Measurements from ENCODE around the gene FYTTD1. TPM values are rescaled to one million over a fixed set of nuclear protein-coding genes. Genes with fewer than 3 reads are reported as not detected.

FYTTD1 gene
- total and polyA plus RNA-seq, 2 donors (not counting 1 experiment from before 2014, with no cell fraction given), result 6.2 to 110 TPM

DNA sequence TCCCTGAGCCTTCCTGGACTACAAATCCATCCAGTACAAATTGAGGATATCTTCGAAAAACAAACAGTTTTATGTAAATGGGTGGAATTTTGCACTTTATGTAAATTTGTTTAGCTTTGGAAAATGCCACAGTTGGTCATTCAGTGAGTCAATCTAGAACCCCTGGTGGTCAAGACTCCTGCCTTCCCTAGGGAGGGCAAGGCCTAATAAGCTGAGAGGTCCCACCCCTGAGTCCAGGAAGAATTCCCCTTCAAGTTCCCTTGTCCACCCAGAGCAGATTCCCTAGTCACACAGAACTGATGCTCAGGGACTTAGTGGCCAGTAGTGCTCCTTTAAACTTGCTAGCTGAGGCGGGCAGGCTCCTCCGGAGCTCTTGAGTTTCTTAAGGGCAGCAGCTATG, 6.9 kb upstream of the FYTTD1 start:
- WGBS (ENCODE audit: insufficient coverage), result 97% methylated on average over 2 of the region's 3 CpGs
- Histone ChIP-seq H2AFZ (ENCODE audit: insufficient read depth, low read depth, low read length, poor library complexity, severe bottlenecking) (no peak overlapping the region), H3K9me3 (ENCODE audit: control extremely low read depth in 1 of 3, control insufficient read depth in 2 of 3, insufficient read depth in 1 of 3, low read length in 2 of 3) (peaks cover 0 to 1% (median 0%) of the 10 kb centered on the region in 3 donors), H3K4me3 (ENCODE audit: control extremely low read depth in 1 of 5, extremely low read depth in 1 of 5, insufficient read depth in 1 of 5, low read depth in 2 of 5, low read length in 4 of 5) (no peak overlapping the region), H3K27me3 (replicated peaks in 1 of 4; ENCODE audit: control extremely low read depth in 1 of 4, control insufficient read depth in 3 of 4, insufficient read depth in 4 of 4, low read length in 3 of 4) (no peaks in the 10 kb centered on the region), H4K20me1 (ENCODE audit: control insufficient read depth, insufficient read depth, low read length, poor library complexity, severe bottlenecking) (no peaks in the 10 kb centered on the region), H3K27ac (ENCODE audit: low read length in 2 of 2) (no peak overlapping the region), H3K36me3 (replicated peaks in 1 of 2; ENCODE audit: control extremely low read depth in 1 of 2, control insufficient read depth in 1 of 2, extremely low read depth in 1 of 2, insufficient read depth in 2 of 2, low read length in 1 of 2) (no peaks in the 10 kb centered on the region), H3K4me2 (replicated peaks; ENCODE audit: low read depth, low read length, poor library complexity, severe bottlenecking) (no peak overlapping the region), H3K9ac (ENCODE audit: low read length) (no peak overlapping the region), H3K79me2 (ENCODE audit: control insufficient read depth, insufficient read depth, low read length) (no peaks in the 10 kb centered on the region), H3K4me1 (ENCODE audit: control insufficient read depth in 2 of 2, insufficient read depth in 2 of 2, low read length in 2 of 2) (peaks cover 1 to 3% of the 10 kb centered on the region in 2 donors)
- H3K27me3 Mint-ChIP-seq, result no peaks in the 10 kb centered on the region
- peaks cover 8% of the 10 kb centered on the region for H3K4me1 Mint-ChIP-seq
- DNase-seq (no peak), ATAC-seq (ENCODE audit: low read depth) (no peak)
- CTCF ChIA-PET, result no interaction called here
- no peak overlapping the region for H3K4me3 Mint-ChIP-seq
- H3K27ac Mint-ChIP-seq, result no peak overlapping the region
- intact Hi-C loops (cut with micrococcal nuclease), result no loop called here
- H3K9me3 Mint-ChIP-seq (ENCODE audit: insufficient read depth), result no peaks in the 10 kb centered on the region
- POLR2A ChIA-PET, result no interaction called here
- TF ChIP-seq EZH2 (IDR thresholded peaks at IDR 0.05; ENCODE audit: borderline replicate concordance, insufficient read depth, low read depth, low read length, poor library complexity, severe bottlenecking), result no peak
- TF ChIP-seq, protein P1, sequence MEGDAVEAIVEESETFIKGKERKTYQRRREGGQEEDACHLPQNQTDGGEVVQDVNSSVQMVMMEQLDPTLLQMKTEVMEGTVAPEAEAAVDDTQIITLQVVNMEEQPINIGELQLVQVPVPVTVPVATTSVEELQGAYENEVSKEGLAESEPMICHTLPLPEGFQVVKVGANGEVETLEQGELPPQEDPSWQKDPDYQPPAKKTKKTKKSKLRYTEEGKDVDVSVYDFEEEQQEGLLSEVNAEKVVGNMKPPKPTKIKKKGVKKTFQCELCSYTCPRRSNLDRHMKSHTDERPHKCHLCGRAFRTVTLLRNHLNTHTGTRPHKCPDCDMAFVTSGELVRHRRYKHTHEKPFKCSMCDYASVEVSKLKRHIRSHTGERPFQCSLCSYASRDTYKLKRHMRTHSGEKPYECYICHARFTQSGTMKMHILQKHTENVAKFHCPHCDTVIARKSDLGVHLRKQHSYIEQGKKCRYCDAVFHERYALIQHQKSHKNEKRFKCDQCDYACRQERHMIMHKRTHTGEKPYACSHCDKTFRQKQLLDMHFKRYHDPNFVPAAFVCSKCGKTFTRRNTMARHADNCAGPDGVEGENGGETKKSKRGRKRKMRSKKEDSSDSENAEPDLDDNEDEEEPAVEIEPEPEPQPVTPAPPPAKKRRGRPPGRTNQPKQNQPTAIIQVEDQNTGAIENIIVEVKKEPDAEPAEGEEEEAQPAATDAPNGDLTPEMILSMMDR (IDR thresholded peaks at IDR 0.05), result no peak

DNA sequence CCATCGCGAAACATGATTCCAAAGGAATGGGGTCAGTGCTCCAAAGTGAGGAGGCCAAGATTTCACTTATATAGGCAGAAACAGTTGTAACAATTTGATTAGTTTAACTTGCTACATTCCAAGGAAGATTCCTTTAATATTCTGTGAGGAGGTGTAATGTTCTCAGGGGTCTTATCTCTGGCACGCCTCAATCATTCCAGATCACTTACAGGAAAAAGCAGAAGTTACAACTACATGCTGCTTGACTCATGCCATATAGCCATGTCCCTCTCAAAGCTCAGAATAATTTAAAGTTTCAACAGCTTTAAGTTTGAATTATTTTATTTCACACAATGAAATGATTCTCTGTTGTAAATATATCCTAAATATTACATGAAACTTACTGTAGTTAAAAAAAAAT, 3.5 kb upstream of the FYTTD1 start:
- peaks cover 21% of the 10 kb centered on the region for H3K4me1 Mint-ChIP-seq
- ChIA-PET POLR2A (no interaction called here), CTCF (interaction anchor here (0.8 to 1.0 kb wide), 2 partner anchors 8 to 31 kb away, joined by 3 read pairs; no protein-coding TSS in a partner anchor)
- Histone ChIP-seq H3K27me3 (replicated peaks in 1 of 4; ENCODE audit: control extremely low read depth in 1 of 4, control insufficient read depth in 3 of 4, insufficient read depth in 4 of 4, low read length in 3 of 4) (no peaks in the 10 kb centered on the region), H3K36me3 (replicated peaks in 1 of 2; ENCODE audit: control extremely low read depth in 1 of 2, control insufficient read depth in 1 of 2, extremely low read depth in 1 of 2, insufficient read depth in 2 of 2, low read length in 1 of 2) (no peaks in the 10 kb centered on the region), H3K9me3 (ENCODE audit: control extremely low read depth in 1 of 3, control insufficient read depth in 2 of 3, insufficient read depth in 1 of 3, low read length in 2 of 3) (peaks cover 0 to 1% (median 0%) of the 10 kb centered on the region in 3 donors), H4K20me1 (ENCODE audit: control insufficient read depth, insufficient read depth, low read length, poor library complexity, severe bottlenecking) (peaks cover 1% of the 10 kb centered on the region), H3K79me2 (ENCODE audit: control insufficient read depth, insufficient read depth, low read length) (peaks cover 6% of the 10 kb centered on the region), H3K4me2 (replicated peaks; ENCODE audit: low read depth, low read length, poor library complexity, severe bottlenecking) (no peak overlapping the region), H3K27ac (ENCODE audit: low read length in 2 of 2) (no peak overlapping the region), H3K9ac (ENCODE audit: low read length) (no peak overlapping the region), H3K4me1 (ENCODE audit: control insufficient read depth in 2 of 2, insufficient read depth in 2 of 2, low read length in 2 of 2) (peaks cover 10 to 15% of the 10 kb centered on the region in 2 donors), H2AFZ (ENCODE audit: insufficient read depth, low read depth, low read length, poor library complexity, severe bottlenecking) (no peak overlapping the region), H3K4me3 (ENCODE audit: control extremely low read depth in 1 of 5, extremely low read depth in 1 of 5, insufficient read depth in 1 of 5, low read depth in 2 of 5, low read length in 4 of 5) (no peak overlapping the region)
- H3K27ac Mint-ChIP-seq, result no peak overlapping the region
- TF ChIP-seq EZH2 (IDR thresholded peaks at IDR 0.05; ENCODE audit: borderline replicate concordance, insufficient read depth, low read depth, low read length, poor library complexity, severe bottlenecking), result no peak
- TF ChIP-seq, protein P1 (IDR thresholded peaks at IDR 0.05), result no peak
- intact Hi-C loops (cut with micrococcal nuclease), result no loop called here
- no peaks in the 10 kb centered on the region for H3K27me3 Mint-ChIP-seq
- DNase-seq (no peak), ATAC-seq (ENCODE audit: low read depth) (no peak)
- WGBS (ENCODE audit: insufficient coverage), result no CpG with 5 or more reads among the region's 3 CpGs
- H3K9me3 Mint-ChIP-seq (ENCODE audit: insufficient read depth), result no peaks in the 10 kb centered on the region
- no peak overlapping the region for H3K4me3 Mint-ChIP-seq

Measured in B cell (primary cell).